GM23338 (cell line): Measurements from ENCODE around the gene ZNF780B. TPM values are rescaled to one million over a fixed set of nuclear protein-coding genes. Genes with fewer than 3 reads are reported as not detected.

ENCODE experiments used
- ATAC-seq: fragments of 200-7000 bp; cut with Tn5 transposase; 3 replicates; pipeline ENCODE4 v1.9.1; 2020
- DNase-seq: peaks from one replicate; pipeline ENCODE4 v3.0.0-alpha.2; 2015; ENCODE audit warnings: low spot score
- H2AFZ ChIP-seq: fragments of 200-600 bp; sonication (generic); 2 replicates; pipeline ENCODE4 v1.8.0; 2016; ENCODE audit warnings: antibody characterized with exemption, mild to moderate bottlenecking, moderate library complexity
- H3F3A ChIP-seq: fragments of 200-600 bp; sonication (generic); replicated peaks from 2 replicates; pipeline ENCODE4 v1.8.0; 2017; ENCODE audit warnings: antibody characterized with exemption, mixed run types, low read depth
- H3K27ac ChIP-seq: fragments of 200-600 bp; sonication (generic); 2 replicates; pipeline ENCODE4 v1.6.1; 2016; ENCODE audit warnings: low read depth
- H3K27me3 ChIP-seq: fragments of 200-600 bp; sonication (generic); 2 replicates; pipeline ENCODE4 v1.8.0; 2016; ENCODE audit warnings: mild to moderate bottlenecking, mixed run types, moderate library complexity; ENCODE audit not compliant: insufficient read depth
- H3K36me3 ChIP-seq: fragments of 200-600 bp; sonication (generic); 2 replicates; pipeline ENCODE4 v1.8.0; 2016; ENCODE audit warnings: mild to moderate bottlenecking; ENCODE audit not compliant: insufficient read depth
- H3K4me1 ChIP-seq: fragments of 200-600 bp; sonication (generic); 2 replicates; pipeline ENCODE4 v1.8.0; 2016; ENCODE audit warnings: mild to moderate bottlenecking, moderate library complexity; ENCODE audit not compliant: insufficient read depth
- H3K4me2 ChIP-seq: fragments of 200-600 bp; sonication (generic); 2 replicates; pipeline ENCODE4 v1.7.1; 2017; ENCODE audit warnings: mixed run types
- H3K4me3 ChIP-seq: fragments of 200-600 bp; sonication (generic); 2 replicates; pipeline ENCODE4 v1.6.1; 2016; ENCODE audit warnings: mixed run types
- H3K79me2 ChIP-seq: fragments of 200-600 bp; sonication (generic); replicated peaks from 2 replicates; pipeline ENCODE4 v1.8.0; 2017; ENCODE audit warnings: mild to moderate bottlenecking; ENCODE audit not compliant: insufficient read depth
- H3K9me2 ChIP-seq: fragments of 200-600 bp; sonication (generic); 2 replicates; pipeline ENCODE4 v1.8.0; 2017; ENCODE audit not compliant: insufficient read depth
- H4K20me1 ChIP-seq: fragments of 200-600 bp; sonication (generic); replicated peaks from 2 replicates; pipeline ENCODE4 v1.8.0; 2017; ENCODE audit warnings: mild to moderate bottlenecking; ENCODE audit not compliant: insufficient read depth
- H3K27ac Mint-ChIP-seq: 2 replicates; pipeline ENCODE4 v1.8.0; 2020; ENCODE audit warnings: inconsistent platforms, mild to moderate bottlenecking, moderate library complexity, mixed read lengths
- H3K27me3 Mint-ChIP-seq: 3 replicates; pipeline ENCODE4 v1.8.0; 2022; ENCODE audit warnings: low read depth, mild to moderate bottlenecking, moderate library complexity, mixed read lengths, inconsistent platforms; ENCODE audit not compliant: insufficient read depth, poor library complexity
- H3K36me3 Mint-ChIP-seq: 3 replicates; pipeline ENCODE4 v1.8.0; 2021; ENCODE audit warnings: low read depth, mild to moderate bottlenecking, inconsistent platforms, moderate library complexity, mixed read lengths
- H3K4me1 Mint-ChIP-seq: 3 replicates; pipeline ENCODE4 v1.8.0; 2020; ENCODE audit warnings: mild to moderate bottlenecking, inconsistent platforms, mixed read lengths
- H3K4me3 Mint-ChIP-seq: 3 replicates; pipeline ENCODE4 v1.8.0; 2021; ENCODE audit warnings: moderate library complexity, mild to moderate bottlenecking, inconsistent platforms, mixed read lengths
- H3K9me3 Mint-ChIP-seq: 3 replicates; pipeline ENCODE4 v1.8.0; 2020; ENCODE audit warnings: moderate library complexity, mild to moderate bottlenecking, inconsistent platforms, mixed read lengths
- CREB1 ChIP-seq: fragments of 250-450 bp; sonication (Bioruptor Pico); IDR thresholded peaks from 2 replicates; pipeline ENCODE4 v1.5.0; 2020; ENCODE audit warnings: low read depth, mild to moderate bottlenecking, moderate library complexity
- EZH2 ChIP-seq: fragments of 200-600 bp; sonication (generic); IDR thresholded peaks from one replicate; pipeline ENCODE4 v1.8.0; 2017; ENCODE audit warnings: antibody characterized with exemption, mild to moderate bottlenecking, low read depth; ENCODE audit not compliant: unreplicated experiment
- EZH2phosphoT487 ChIP-seq: fragments of 200-600 bp; sonication (generic); IDR thresholded peaks from one replicate; pipeline ENCODE4 v1.8.1; 2018; ENCODE audit warnings: antibody characterized with exemption; ENCODE audit not compliant: unreplicated experiment
- JUNB ChIP-seq: IDR thresholded peaks from one replicate; pipeline ENCODE4 v1.6.1; 2016; ENCODE audit warnings: antibody characterized with exemption; ENCODE audit not compliant: unreplicated experiment
- NANOG ChIP-seq: IDR thresholded peaks from 2 replicates; pipeline ENCODE4 v1.6.1; 2016; ENCODE audit warnings: antibody characterized with exemption, borderline replicate concordance
- POLR2AphosphoS5 ChIP-seq: IDR thresholded peaks from 2 replicates; pipeline ENCODE4 v1.6.1; 2016; ENCODE audit warnings: antibody characterized with exemption, low read depth
- STAT1 ChIP-seq: IDR thresholded peaks from one replicate; pipeline ENCODE4 v1.6.1; 2016; ENCODE audit warnings: antibody characterized with exemption; ENCODE audit not compliant: unreplicated experiment
- ZNF114 ChIP-seq: fragments of 250-450 bp; sonication (Bioruptor Pico); IDR thresholded peaks from 2 replicates; pipeline ENCODE4 v1.5.0; 2020; ENCODE audit warnings: mild to moderate bottlenecking, moderate library complexity
- polyA plus RNA-seq: library from polyadenylated mRNA; unstranded; fragments of >200 nt; fragmentation: Nextera tagmentation; extraction: Ambion mirVana; gene quantifications from 2 replicates; pipeline ENCODE4 v1.2.1, GENCODE V29; 2016
- total RNA-seq: library from RNA; depleted of rRNA; stranded (reverse); fragments of >200 nt; shearing (Covaris generic); gene quantifications from 2 replicates; pipeline ENCODE4 v1.2.3, GENCODE V29; 2014
- TF ChIP-seq, protein P1 (sequence below): IDR thresholded peaks from 2 replicates; pipeline ENCODE4 v1.6.1; 2016; ENCODE audit warnings: antibody characterized with exemption
- TF ChIP-seq, protein P2 (sequence below), 2 experiments: fragments of 200-600 bp in 1 of 2; sonication (generic) in 1 of 2; conservative IDR thresholded peaks; 2 replicates each; pipeline versions ENCODE4 v1.5.1 to v1.6.1; 2016 to 2017; ENCODE audit warnings: antibody characterized with exemption in 2 of 2, low read depth in 2 of 2, mild to moderate bottlenecking in 2 of 2, moderate library complexity in 1 of 2
- TF ChIP-seq, protein P3 (sequence below): IDR thresholded peaks from one replicate; pipeline ENCODE4 v1.6.1; 2018; ENCODE audit warnings: antibody characterized with exemption; ENCODE audit not compliant: unreplicated experiment

The ZNF780B gene
- total and polyA plus RNA-seq, 2 experiments from 2014 or later, result 4.9 to 11.0 TPM

DNA sequence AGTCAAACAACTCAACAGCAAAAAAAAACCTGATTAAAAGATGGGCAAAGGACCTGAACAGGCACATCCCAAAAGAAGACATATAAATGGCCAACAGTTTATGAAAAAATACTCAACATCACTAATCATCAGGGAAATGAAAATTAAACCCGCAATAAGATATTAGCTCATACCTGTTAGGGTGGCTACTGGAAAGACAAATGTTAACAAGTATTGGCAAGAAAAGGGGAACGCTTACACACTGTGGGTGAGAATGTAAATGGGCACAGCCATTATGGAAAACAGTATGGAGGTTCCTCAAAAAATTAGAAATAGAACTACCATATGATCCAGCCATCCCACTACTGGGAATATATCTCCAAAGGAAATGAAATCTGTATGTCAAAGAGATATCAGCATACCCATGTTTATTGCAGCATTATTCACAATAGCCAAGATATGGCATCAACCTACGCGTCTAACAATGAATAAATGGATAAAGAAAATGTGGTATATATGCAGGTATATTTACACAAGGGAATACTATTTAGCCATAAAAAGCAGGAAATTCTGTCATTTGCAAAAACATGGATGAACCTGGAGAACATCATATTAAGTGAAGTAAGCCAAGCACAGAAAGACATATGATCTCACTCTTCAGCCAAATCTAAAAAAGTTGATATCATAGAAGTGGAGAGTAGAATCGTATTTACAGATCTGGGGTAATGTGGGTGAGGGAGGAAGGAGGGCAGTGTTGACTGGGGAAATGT, 32.4 kb upstream of the ZNF780B start:
- TF ChIP-seq, protein P1, sequence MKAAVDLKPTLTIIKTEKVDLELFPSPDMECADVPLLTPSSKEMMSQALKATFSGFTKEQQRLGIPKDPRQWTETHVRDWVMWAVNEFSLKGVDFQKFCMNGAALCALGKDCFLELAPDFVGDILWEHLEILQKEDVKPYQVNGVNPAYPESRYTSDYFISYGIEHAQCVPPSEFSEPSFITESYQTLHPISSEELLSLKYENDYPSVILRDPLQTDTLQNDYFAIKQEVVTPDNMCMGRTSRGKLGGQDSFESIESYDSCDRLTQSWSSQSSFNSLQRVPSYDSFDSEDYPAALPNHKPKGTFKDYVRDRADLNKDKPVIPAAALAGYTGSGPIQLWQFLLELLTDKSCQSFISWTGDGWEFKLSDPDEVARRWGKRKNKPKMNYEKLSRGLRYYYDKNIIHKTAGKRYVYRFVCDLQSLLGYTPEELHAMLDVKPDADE, result no peak
- TF ChIP-seq POLR2AphosphoS5, result no peak
- no peak for TF ChIP-seq JUNB
- TF ChIP-seq, protein P2, sequence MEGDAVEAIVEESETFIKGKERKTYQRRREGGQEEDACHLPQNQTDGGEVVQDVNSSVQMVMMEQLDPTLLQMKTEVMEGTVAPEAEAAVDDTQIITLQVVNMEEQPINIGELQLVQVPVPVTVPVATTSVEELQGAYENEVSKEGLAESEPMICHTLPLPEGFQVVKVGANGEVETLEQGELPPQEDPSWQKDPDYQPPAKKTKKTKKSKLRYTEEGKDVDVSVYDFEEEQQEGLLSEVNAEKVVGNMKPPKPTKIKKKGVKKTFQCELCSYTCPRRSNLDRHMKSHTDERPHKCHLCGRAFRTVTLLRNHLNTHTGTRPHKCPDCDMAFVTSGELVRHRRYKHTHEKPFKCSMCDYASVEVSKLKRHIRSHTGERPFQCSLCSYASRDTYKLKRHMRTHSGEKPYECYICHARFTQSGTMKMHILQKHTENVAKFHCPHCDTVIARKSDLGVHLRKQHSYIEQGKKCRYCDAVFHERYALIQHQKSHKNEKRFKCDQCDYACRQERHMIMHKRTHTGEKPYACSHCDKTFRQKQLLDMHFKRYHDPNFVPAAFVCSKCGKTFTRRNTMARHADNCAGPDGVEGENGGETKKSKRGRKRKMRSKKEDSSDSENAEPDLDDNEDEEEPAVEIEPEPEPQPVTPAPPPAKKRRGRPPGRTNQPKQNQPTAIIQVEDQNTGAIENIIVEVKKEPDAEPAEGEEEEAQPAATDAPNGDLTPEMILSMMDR (conservative IDR thresholded peaks at IDR 0.05; ENCODE audit: low read depth in 2 of 2), result no peak
- TF ChIP-seq CREB1 (CRISPR knock-in tag), result no peak
- TF ChIP-seq, protein P3, sequence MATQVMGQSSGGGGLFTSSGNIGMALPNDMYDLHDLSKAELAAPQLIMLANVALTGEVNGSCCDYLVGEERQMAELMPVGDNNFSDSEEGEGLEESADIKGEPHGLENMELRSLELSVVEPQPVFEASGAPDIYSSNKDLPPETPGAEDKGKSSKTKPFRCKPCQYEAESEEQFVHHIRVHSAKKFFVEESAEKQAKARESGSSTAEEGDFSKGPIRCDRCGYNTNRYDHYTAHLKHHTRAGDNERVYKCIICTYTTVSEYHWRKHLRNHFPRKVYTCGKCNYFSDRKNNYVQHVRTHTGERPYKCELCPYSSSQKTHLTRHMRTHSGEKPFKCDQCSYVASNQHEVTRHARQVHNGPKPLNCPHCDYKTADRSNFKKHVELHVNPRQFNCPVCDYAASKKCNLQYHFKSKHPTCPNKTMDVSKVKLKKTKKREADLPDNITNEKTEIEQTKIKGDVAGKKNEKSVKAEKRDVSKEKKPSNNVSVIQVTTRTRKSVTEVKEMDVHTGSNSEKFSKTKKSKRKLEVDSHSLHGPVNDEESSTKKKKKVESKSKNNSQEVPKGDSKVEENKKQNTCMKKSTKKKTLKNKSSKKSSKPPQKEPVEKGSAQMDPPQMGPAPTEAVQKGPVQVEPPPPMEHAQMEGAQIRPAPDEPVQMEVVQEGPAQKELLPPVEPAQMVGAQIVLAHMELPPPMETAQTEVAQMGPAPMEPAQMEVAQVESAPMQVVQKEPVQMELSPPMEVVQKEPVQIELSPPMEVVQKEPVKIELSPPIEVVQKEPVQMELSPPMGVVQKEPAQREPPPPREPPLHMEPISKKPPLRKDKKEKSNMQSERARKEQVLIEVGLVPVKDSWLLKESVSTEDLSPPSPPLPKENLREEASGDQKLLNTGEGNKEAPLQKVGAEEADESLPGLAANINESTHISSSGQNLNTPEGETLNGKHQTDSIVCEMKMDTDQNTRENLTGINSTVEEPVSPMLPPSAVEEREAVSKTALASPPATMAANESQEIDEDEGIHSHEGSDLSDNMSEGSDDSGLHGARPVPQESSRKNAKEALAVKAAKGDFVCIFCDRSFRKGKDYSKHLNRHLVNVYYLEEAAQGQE, result no peak
- TF ChIP-seq ZNF114 (CRISPR knock-in tag), result no peak
- no peak for TF ChIP-seq EZH2
- TF ChIP-seq STAT1, result no peak
- no peak for TF ChIP-seq EZH2phosphoT487
- no peak for TF ChIP-seq NANOG
- 0 out of 2 replicates have a peak overlapping the region, but pooled peaks have one; percentile 92 for H3K4me3 ChIP-seq

More for the DNA sequence above, 32.4 kb upstream of the ZNF780B start:
- Histone ChIP-seq H3F3A (no peaks in the 10 kb centered on the region), H3K79me2 (peaks cover 42% of the 10 kb centered on the region), H2AFZ (no peak overlapping the region), H3K27me3 (no peaks in the 10 kb centered on the region), H3K36me3 (no peaks in the 10 kb centered on the region), H3K27ac (no peak overlapping the region), H3K4me1 (peaks cover 14% of the 10 kb centered on the region), H3K9me2 (no peaks in the 10 kb centered on the region), H3K4me2 (0 out of 2 replicates have a peak overlapping the region, but pooled peaks have one; percentile 78), H4K20me1 (no peaks in the 10 kb centered on the region)
- Mint-ChIP-seq H3K4me1 (peaks cover 15% of the 10 kb centered on the region), H3K27me3 (peaks cover 6% of the 10 kb centered on the region), H3K4me3 (0 out of 3 replicates have a peak overlapping the region, but pooled peaks have one; percentile 6), H3K9me3 (no peaks in the 10 kb centered on the region), H3K36me3 (peaks cover 14% of the 10 kb centered on the region; the same call in 2 of the 3 replicates), H3K27ac (no peak overlapping the region)
- ATAC-seq, result no peak
- DNase-seq, result no peak
